IPS-15b (cell line): ENCODE results near the gene CLCN1.
A peak's percentile ranks its signal among the peaks of the same experiment; 100 is the strongest.

Experiments used
- H3K27me3 ChIP-seq: one replicate; pipeline ENCODE4 v1.6.1; 2013; ENCODE audit warnings: low read length; ENCODE audit not compliant: control insufficient read depth, insufficient read depth
- H3K36me3 ChIP-seq: one replicate; pipeline ENCODE4 v1.6.1; 2013; ENCODE audit warnings: low read length; ENCODE audit not compliant: control insufficient read depth, insufficient read depth
- H3K4me1 ChIP-seq: one replicate; pipeline ENCODE4 v1.6.1; 2013; ENCODE audit warnings: mild to moderate bottlenecking, low read length; ENCODE audit not compliant: control insufficient read depth, insufficient read depth
- H3K4me3 ChIP-seq: one replicate; pipeline ENCODE4 v1.5.1; 2013; ENCODE audit warnings: low read depth, low read length
- H3K9ac ChIP-seq: one replicate; pipeline ENCODE4 v1.6.1; 2013; ENCODE audit warnings: low read depth, mild to moderate bottlenecking, low read length
- H3K9me3 ChIP-seq: one replicate; pipeline ENCODE4 v1.6.1; 2013; ENCODE audit warnings: mild to moderate bottlenecking, low read length; ENCODE audit not compliant: control insufficient read depth, insufficient read depth

The CLCN1 gene

DNA sequence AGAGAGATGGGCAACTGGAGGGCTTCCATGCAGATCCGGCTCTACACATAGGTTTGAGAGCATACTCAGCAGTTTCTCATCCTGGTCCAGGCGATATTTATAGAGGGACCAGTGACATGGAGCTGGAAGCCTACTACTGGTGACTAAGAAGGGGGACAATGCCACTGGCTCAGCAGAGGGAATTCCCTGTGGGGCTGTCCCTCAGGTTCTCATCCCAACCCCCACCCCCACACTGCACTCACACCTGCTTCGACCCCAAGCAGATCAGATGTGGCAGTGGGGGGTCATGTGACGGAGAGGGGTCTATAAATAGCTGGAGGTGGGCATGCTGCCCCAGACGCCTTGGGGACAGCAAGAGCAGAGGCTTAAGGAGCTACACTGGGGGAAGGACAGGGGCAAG lies at the start of gene CLCN1:
TSS of gene CLCN1 (plus strand) at position 336 of the 400 bp plus-strand sequence. CDS start 102 bp downstream, outside the sequence.
- no peaks in the 10 kb centered on the region for H3K36me3 ChIP-seq
- no peak within 1 kb of the TSS for H3K4me3 ChIP-seq
- no peak within 1 kb of the TSS for H3K9ac ChIP-seq
- no peaks in the 10 kb centered on the region for H3K9me3 ChIP-seq
- H3K27me3 ChIP-seq: no peaks in the 10 kb centered on the region
- no peaks in the 10 kb centered on the region for H3K4me1 ChIP-seq

DNA sequence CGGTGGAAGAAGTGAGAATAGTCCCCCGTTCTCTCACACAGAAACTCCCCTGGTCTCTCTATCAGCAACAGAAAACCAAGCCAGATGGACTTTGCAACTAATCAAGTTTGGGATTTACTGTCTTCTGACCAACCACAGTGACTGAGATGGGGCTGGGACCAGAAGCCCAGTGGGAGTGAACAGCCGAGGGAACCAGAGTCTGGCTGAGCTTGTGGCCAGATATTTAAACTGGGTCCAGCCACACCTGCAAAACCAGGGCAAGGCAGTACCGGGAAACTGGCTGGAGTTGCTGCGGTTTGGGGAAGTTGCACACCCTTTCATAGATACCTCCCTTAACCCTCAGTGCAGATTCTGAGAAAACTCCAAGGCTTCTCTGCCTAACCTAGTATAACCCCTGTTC lies 46.7 kb upstream of the CLCN1 start:
- Histone ChIP-seq H3K9ac (no peak overlapping the region), H3K4me1 (no peaks in the 10 kb centered on the region), H3K9me3 (no peaks in the 10 kb centered on the region), H3K27me3 (peaks cover 7% of the 10 kb centered on the region), H3K4me3 (no peak overlapping the region), H3K36me3 (no peaks in the 10 kb centered on the region)

DNA sequence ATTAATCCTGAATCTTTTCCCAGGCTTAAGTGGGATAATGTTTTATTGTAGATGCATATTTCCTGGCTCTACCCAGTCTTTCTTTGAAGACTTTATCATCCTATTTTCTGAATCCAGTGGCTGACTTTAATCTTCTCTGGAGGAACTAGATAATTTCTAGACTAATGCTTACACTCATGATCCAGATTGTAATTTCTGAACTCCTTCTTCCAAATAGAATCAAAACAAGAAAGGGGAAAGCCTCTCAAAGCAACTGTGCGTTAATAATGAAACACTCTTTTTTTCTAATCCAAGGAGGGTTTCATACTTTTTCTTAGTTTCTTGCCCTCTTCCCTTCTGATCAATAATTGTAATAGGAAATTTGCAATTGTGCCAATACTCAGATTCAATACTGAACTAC lies 44.7 kb upstream of the CLCN1 start:
- H3K9me3 ChIP-seq: no peaks in the 10 kb centered on the region
- no peaks in the 10 kb centered on the region for H3K36me3 ChIP-seq
- H3K27me3 ChIP-seq: no peaks in the 10 kb centered on the region
- no peak overlapping the region for H3K9ac ChIP-seq
- no peak overlapping the region for H3K4me3 ChIP-seq
- no peaks in the 10 kb centered on the region for H3K4me1 ChIP-seq

DNA sequence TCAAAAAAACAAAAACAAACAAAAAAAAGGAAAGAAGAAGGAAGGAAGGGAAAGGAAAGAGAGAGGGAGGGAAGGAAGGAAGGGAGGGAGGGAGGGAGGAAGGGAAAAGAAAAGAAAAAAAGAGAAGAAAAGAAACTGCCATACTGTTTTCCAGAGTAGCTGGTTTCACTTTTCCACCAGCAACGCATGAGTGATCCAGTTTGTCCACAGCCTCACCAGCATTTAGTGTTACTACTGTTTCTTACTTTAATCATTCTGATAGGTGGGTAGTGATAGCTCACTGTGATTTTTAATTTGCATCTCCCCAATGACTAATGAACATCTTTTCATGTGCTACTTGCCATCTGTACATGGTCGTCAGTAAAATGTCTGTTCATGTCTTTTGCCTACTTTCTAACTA lies 43.0 kb upstream of the CLCN1 start:
- no peaks in the 10 kb centered on the region for H3K27me3 ChIP-seq
- no peaks in the 10 kb centered on the region for H3K4me1 ChIP-seq
- H3K4me3 ChIP-seq: no peak overlapping the region
- no peaks in the 10 kb centered on the region for H3K36me3 ChIP-seq
- no peak overlapping the region for H3K9ac ChIP-seq
- no peaks in the 10 kb centered on the region for H3K9me3 ChIP-seq

DNA sequence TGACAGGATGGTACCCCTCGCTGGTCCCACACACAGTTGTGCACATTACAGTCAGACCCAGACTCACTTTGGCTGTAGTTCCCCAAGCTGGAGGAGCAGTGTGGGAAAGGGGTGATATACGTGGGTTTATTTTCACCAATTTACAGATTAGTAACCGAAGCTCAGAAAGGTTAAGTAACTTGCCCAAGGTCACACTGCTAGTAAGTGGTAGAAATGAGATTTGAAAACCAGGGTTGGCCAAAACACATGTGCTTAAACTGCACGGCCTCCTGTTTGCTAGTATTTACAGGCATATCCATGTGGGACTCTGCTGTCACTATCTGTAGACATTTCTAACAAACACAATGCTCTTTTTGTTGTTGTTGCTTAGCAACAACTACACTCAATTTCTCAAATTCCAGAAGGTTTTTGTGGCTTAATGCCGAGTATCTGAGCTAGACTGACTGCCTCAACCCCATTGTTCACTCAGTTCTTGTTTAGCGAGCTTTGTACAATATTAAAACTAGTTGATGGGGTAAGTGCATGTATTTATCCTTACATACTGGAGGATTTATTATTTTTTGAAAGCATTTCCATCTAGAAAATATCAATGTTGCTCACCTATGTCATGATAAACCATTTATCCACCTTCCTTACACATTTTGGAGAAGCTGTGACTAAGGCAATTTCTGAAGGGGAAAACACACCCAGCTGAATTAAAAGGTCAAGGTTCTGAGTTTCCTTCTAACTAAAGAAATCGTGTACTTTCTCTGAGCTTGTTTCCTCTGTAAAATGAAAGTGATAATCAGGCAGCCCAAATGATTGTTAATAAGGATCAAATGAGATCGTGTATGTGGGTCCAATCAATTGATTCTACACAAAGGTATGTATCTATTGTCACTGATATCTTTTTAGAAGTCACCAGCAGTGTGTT lies 36.5 kb upstream of the CLCN1 start:
- no peaks in the 10 kb centered on the region for H3K9me3 ChIP-seq
- H3K4me1 ChIP-seq: peaks cover 12% of the 10 kb centered on the region
- no peak overlapping the region for H3K4me3 ChIP-seq
- H3K27me3 ChIP-seq: peaks cover 16% of the 10 kb centered on the region
- no peaks in the 10 kb centered on the region for H3K36me3 ChIP-seq
- H3K9ac ChIP-seq: no peak overlapping the region

DNA sequence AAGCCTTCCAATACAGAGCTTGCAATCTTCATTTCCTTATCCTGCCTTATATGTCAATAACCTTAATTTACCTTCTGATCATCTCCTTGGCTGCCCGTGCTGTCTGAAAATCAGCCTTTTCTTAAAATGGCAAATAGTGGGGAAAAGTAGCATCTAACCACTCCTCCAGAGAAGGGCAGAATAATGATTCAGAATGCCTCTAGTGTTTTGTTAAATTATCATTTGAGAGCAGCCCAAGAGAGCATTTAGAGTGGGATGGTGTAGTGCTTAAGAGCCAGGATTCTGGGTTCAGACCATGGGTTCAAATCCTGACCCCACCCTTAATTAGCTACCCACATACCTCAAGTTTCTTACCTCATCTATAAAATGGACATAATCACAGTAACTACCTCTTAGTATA lies 35.8 kb upstream of the CLCN1 start:
- Histone ChIP-seq H3K4me1 (peaks cover 15% of the 10 kb centered on the region), H3K9ac (no peak overlapping the region), H3K36me3 (no peaks in the 10 kb centered on the region), H3K4me3 (no peak overlapping the region), H3K27me3 (peaks cover 20% of the 10 kb centered on the region), H3K9me3 (no peaks in the 10 kb centered on the region)

DNA sequence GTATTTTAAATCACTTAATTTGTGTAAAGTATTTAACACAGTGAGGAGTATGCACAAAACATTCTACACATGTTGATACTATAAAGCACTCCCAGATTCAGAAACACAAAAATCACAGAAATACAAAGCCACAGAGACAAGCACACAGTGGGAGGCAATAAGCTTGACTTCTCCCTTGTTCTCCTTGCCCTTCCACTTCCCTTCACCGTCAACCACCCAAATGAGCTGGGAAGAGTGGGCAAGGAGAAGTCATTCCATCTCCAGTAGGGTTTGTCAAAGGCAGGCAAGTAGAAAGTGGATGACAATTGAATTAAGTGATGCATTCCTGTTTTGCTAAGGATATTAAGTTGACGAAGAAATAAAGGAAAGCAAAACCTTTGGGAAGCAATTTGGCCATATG lies 35.3 kb upstream of the CLCN1 start:
- no peak overlapping the region for H3K4me3 ChIP-seq
- H3K9ac ChIP-seq: no peak overlapping the region
- H3K4me1 ChIP-seq: peaks cover 18% of the 10 kb centered on the region
- H3K9me3 ChIP-seq: no peaks in the 10 kb centered on the region
- peaks cover 24% of the 10 kb centered on the region for H3K27me3 ChIP-seq
- H3K36me3 ChIP-seq: no peaks in the 10 kb centered on the region

DNA sequence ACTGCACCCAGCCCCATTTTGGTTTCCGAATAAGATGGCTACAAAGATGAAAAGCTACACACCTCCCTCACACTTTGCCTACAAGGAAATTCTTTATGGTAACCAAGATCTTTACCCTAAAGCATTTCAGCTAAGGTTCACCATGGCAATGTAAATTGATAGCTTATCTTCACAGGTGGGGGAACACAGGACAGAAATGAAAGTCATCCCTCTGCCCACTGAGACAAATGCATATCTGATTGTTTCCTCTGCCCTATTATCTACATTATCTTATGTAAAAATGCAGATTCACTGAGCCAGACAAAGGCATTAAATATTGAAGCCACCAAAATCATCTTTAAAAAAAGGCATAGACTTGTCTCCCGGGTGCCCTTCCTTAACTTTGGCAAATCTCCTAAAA lies 34.4 kb upstream of the CLCN1 start:
- no peak overlapping the region for H3K4me3 ChIP-seq
- no peaks in the 10 kb centered on the region for H3K36me3 ChIP-seq
- H3K9ac ChIP-seq: no peak overlapping the region
- peaks cover 18% of the 10 kb centered on the region for H3K4me1 ChIP-seq
- peaks cover 33% of the 10 kb centered on the region for H3K27me3 ChIP-seq
- H3K9me3 ChIP-seq: no peaks in the 10 kb centered on the region

DNA sequence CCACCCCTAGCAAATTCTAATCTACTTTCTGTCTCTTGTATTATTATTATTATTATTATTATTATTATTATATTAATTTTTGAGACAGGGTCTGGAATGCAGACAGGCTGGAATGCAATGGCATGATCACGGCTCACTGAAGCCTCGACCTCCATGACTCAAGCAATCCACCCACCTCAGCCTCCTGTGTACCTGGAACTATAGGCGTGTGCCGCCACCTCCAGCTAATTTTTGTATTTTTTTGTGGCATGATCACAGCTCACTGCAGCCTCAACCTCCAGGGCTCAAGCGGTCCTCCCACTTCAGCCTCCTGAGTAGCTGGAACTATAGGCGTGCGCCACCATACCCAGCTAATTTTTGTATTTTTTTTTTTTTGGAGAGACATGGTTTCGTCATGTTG lies 33.8 kb upstream of the CLCN1 start:
- Histone ChIP-seq H3K9ac (no peak overlapping the region), H3K36me3 (no peaks in the 10 kb centered on the region), H3K9me3 (no peaks in the 10 kb centered on the region), H3K4me3 (no peak overlapping the region), H3K4me1 (peaks cover 18% of the 10 kb centered on the region), H3K27me3 (peaks cover 39% of the 10 kb centered on the region)

DNA sequence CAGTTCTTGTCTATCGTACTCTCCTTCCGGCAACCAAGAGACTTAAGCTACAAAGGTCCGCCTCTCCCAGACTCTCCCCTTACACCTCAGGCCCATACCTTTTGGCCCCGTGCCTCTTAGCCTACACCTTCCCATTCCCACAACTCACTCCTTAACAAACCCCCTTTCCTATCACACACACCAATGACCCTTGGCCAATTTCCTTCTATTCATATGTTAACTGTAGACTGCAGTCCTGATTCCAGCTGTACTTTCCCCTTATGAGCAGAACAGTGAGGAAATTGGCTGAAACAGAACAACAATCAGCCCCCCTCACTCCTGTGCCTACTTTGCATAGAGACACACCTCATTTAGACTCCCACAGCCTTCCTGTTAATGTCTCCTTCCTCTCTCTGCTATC lies 32.5 kb upstream of the CLCN1 start:
- no peak overlapping the region for H3K4me3 ChIP-seq
- H3K4me1 ChIP-seq: peaks cover 18% of the 10 kb centered on the region
- H3K9ac ChIP-seq: no peak overlapping the region
- H3K9me3 ChIP-seq: no peaks in the 10 kb centered on the region
- H3K27me3 ChIP-seq: peaks cover 46% of the 10 kb centered on the region
- H3K36me3 ChIP-seq: no peaks in the 10 kb centered on the region

DNA sequence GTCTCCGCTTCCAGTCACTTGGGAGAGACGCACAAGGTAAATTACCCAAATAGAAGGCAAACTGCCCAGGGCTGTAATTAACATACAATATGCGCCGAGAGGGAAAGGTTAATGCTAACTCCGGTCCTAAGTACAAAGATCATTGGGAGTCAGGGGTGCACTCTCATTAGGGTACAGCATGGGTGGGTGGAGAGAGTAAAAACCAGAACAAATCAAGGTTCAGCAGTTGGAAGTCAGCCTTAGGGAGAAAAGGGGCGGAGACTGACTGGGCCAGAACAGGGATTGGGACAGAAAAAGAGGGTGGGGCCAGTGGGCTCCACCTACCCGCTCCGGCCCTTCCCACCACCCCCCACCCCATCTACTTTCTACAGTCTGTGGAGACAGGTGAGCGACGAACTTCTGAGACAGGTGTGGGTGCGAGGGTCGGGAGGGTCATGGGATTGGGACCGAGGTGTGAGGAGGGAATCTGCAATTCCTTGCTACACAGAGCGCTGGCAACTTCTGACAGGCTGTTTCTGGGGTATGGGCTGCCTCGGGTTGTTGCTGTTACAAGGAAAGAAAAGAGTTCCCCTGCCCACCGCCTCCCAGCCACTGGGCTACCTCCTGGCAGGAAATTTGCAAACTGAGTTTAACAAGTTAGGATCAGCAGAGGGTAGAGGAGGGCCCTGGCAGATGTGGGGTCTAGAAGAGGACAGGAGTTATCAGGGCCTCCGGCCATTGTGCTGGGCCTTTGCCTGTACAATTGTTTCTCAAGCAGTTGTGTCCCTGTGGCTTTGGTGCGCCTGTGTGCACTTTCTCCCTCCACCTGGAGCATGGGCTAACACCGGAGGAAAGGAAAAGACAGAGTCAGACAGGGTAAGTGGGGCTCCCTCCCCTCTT lies 31.1 kb upstream of the CLCN1 start, which contains the start of gene TMEM139:
TSS of gene TMEM139 (plus strand) at position 368 of the 879 bp plus-strand sequence. CDS start 1,000 bp downstream, outside the sequence.
- Histone ChIP-seq H3K36me3 (no peaks in the 10 kb centered on the region), H3K4me3 (peak within 1 kb of the TSS; percentile 68), H3K27me3 (peaks cover 44% of the 10 kb centered on the region), H3K9ac (no peak within 1 kb of the TSS), H3K4me1 (peaks cover 18% of the 10 kb centered on the region), H3K9me3 (no peaks in the 10 kb centered on the region)
